SK-N-SH (cell line): ENCODE results near the gene RFPL3. TPM values are rescaled to one million over a fixed set of nuclear protein-coding genes. Genes with fewer than 3 reads are reported as not detected.

Source experiments
- CTCF ChIA-PET: fragments of 300-600, 350-600 bp; formaldehyde crosslinking; extraction: SDS; loops from one replicate; lab custom pipeline; 2021; lab: Yijun Ruan, JAX
- POLR2A ChIA-PET: fragments of 350-600 bp; sonication (Branson Sonifier 250); formaldehyde crosslinking; extraction: SDS; loops from one replicate; lab custom pipeline; 2020; ENCODE audit warnings: antibody characterized with exemption, inconsistent platforms; lab: Yijun Ruan, JAX
- DNase-seq: peaks from one replicate; pipeline ENCODE4 v3.0.0; 2012
- H2AFZ ChIP-seq: fragments of 200-600 bp; sonication (generic); 2 replicates; pipeline ENCODE4 v1.8.1; 2016; ENCODE audit warnings: antibody characterized with exemption, mild to moderate bottlenecking, low read depth
- H3F3A ChIP-seq: fragments of 200-600 bp; sonication (generic); replicated peaks from 2 replicates; pipeline ENCODE3; 2016; ENCODE audit warnings: antibody characterized with exemption, mild to moderate bottlenecking; ENCODE audit not compliant: insufficient read depth
- H3K27ac ChIP-seq, 2 experiments: fragments of 200-500 bp in 1 of 2; fragments of 200-600 bp in 1 of 2; sonication (Bioruptor generic) in 1 of 2; sonication (generic), shearing (Covaris generic) in 1 of 2; 2 replicates each; pipeline versions ENCODE4 v1.5.1 to v1.6.1; 2014 to 2016; ENCODE audit warnings: low read depth in 2 of 2, inconsistent platforms in 1 of 2, low read length in 1 of 2, mild to moderate bottlenecking in 1 of 2, mixed read lengths in 1 of 2
- H3K27me3 ChIP-seq: fragments of 200-600 bp; sonication (generic), shearing (Covaris generic); 2 replicates; pipeline ENCODE4 v1.6.1; 2016; ENCODE audit warnings: mixed run types; ENCODE audit not compliant: insufficient read depth
- H3K36me3 ChIP-seq, 2 experiments: fragments of 200-500 bp in 1 of 2; fragments of 200-600 bp in 1 of 2; sonication (Bioruptor generic) in 1 of 2; sonication (generic) in 1 of 2; replicated peaks in 1 of 2; 2 replicates each; pipeline versions ENCODE3 to v1.5.1; 2014 to 2016; ENCODE audit warnings: low read length in 1 of 2, mild to moderate bottlenecking in 1 of 2; ENCODE audit not compliant: insufficient read depth in 2 of 2, control insufficient read depth in 1 of 2
- H3K4me1 ChIP-seq, 2 experiments: fragments of 200-500 bp in 1 of 2; fragments of 200-600 bp in 1 of 2; sonication (Bioruptor generic) in 1 of 2; sonication (generic), shearing (Covaris generic) in 1 of 2; 2 replicates each; pipeline versions ENCODE4 v1.5.1 to v1.6.1; 2014 to 2016; ENCODE audit warnings: low read depth in 1 of 2, low read length in 1 of 2, mixed run types in 1 of 2; ENCODE audit not compliant: insufficient read depth in 2 of 2, control insufficient read depth in 1 of 2
- H3K4me2 ChIP-seq: fragments of 200-600 bp; sonication (generic), shearing (Covaris generic); 2 replicates; pipeline ENCODE4 v1.6.1; 2017; ENCODE audit warnings: mixed run types
- H3K4me3 ChIP-seq, 2 experiments: fragments of 200-500 bp in 1 of 2; fragments of 200-600 bp in 1 of 2; sonication (Bioruptor generic) in 1 of 2; sonication (generic), shearing (Covaris generic) in 1 of 2; 2 replicates each; pipeline versions ENCODE4 v1.5.1 to v1.8.1; 2014 to 2016; ENCODE audit warnings: low read depth in 2 of 2, inconsistent platforms in 1 of 2, low read length in 1 of 2, mild to moderate bottlenecking in 1 of 2, mixed read lengths in 1 of 2, moderate library complexity in 1 of 2
- H3K79me2 ChIP-seq: fragments of 200-600 bp; sonication (generic); 2 replicates; pipeline ENCODE4 v1.8.1; 2017; ENCODE audit warnings: mild to moderate bottlenecking; ENCODE audit not compliant: insufficient read depth
- H3K9ac ChIP-seq: fragments of 200-600 bp; sonication (generic); 2 replicates; pipeline ENCODE4 v1.6.1; 2017; ENCODE audit warnings: mixed run types
- H3K9me2 ChIP-seq: fragments of 200-600 bp; sonication (generic); 2 replicates; pipeline ENCODE4 v1.6.1; 2017; ENCODE audit warnings: mixed run types
- H3K9me3 ChIP-seq: fragments of 200-600 bp; sonication (generic); 2 replicates; pipeline ENCODE4 v1.6.1; 2017; ENCODE audit warnings: mixed run types, mild to moderate bottlenecking, moderate library complexity
- H4K20me1 ChIP-seq: fragments of 200-600 bp; sonication (generic); 2 replicates; pipeline ENCODE4 v1.6.1; 2017; ENCODE audit warnings: mild to moderate bottlenecking, mixed run types; ENCODE audit not compliant: insufficient read depth
- CTCF ChIP-seq: fragments of 200-600 bp; sonication (generic); IDR thresholded peaks from 2 replicates; pipeline ENCODE4 v1.6.1; 2017; ENCODE audit warnings: antibody characterized with exemption, mild to moderate bottlenecking, moderate library complexity
- EP300 ChIP-seq, 2 experiments: IDR thresholded peaks; 2 replicates each; pipeline versions ENCODE4 v1.4.0 to v1.6.1; 2012; ENCODE audit warnings: borderline replicate concordance in 1 of 2, low read depth in 1 of 2, low read length in 1 of 2
- FOSL2 ChIP-seq: IDR thresholded peaks from 2 replicates; pipeline ENCODE4 v1.4.0; 2012; ENCODE audit warnings: low read depth, mild to moderate bottlenecking, moderate library complexity, borderline replicate concordance
- FOXJ3 ChIP-seq: sonication (generic); formaldehyde crosslinking; IDR thresholded peaks from 2 replicates; pipeline ENCODE4 v1.5.1; 2020; ENCODE audit warnings: mild to moderate bottlenecking, missing genetic modification reagents
- FOXM1 ChIP-seq: IDR thresholded peaks from 2 replicates; pipeline ENCODE4 v1.4.0; 2012; ENCODE audit warnings: low read depth, mild to moderate bottlenecking
- MEF2A ChIP-seq: IDR thresholded peaks from 2 replicates; pipeline ENCODE4 v1.4.0; 2012; ENCODE audit warnings: low read depth, borderline replicate concordance
- MXI1 ChIP-seq: IDR thresholded peaks from 2 replicates; pipeline ENCODE4 v1.6.1; 2012; ENCODE audit warnings: mild to moderate bottlenecking, low read depth, low read length, improper control_type of control experiment
- NFIC ChIP-seq: IDR thresholded peaks from 2 replicates; pipeline ENCODE4 v1.4.0; 2012; ENCODE audit warnings: borderline replicate concordance
- PBX3 ChIP-seq: IDR thresholded peaks from 2 replicates; pipeline ENCODE4; 2012
- RAD21 ChIP-seq: IDR thresholded peaks from 2 replicates; pipeline ENCODE4 v1.6.1; 2012; ENCODE audit warnings: mild to moderate bottlenecking, low read length
- SMC3 ChIP-seq: IDR thresholded peaks from 2 replicates; pipeline ENCODE4 v1.6.1; 2012; ENCODE audit warnings: low read depth, low read length, improper control_type of control experiment
- TCF12 ChIP-seq: IDR thresholded peaks from 2 replicates; pipeline ENCODE4 v1.4.0; 2012
- USF1 ChIP-seq: IDR thresholded peaks from 2 replicates; pipeline ENCODE4 v1.4.0; 2012; ENCODE audit warnings: low read depth, borderline replicate concordance
- USF2 ChIP-seq: fragments of 150-350 bp; IDR thresholded peaks from 2 replicates; pipeline ENCODE4 v1.6.1; 2017; ENCODE audit warnings: antibody characterized with exemption, low read length, low read depth, borderline replicate concordance
- YY1 ChIP-seq: IDR thresholded peaks from 2 replicates; pipeline ENCODE4 v1.4.0; 2012; ENCODE audit warnings: low read depth, mild to moderate bottlenecking
- WGBS: methylation state at CpG from one replicate; pipeline ENCODE4 v1.1.6; 2017; ENCODE audit warnings: low lambda C conversion rate; 5-methylcytosine and 5-hydroxymethylcytosine counted together
- polyA plus RNA-seq, 3 experiments: library from polyadenylated mRNA; depleted of rRNA; stranded (reverse); fragments of >200 nt; gene quantifications; 2 replicates each; pipeline ENCODE4 v1.2.3, GENCODE V29; 2012

The RFPL3 gene
- polyA plus RNA-seq, 1 of the 3 experiments (the other 2 are of a cell fraction): not detected

- H3K9ac ChIP-seq: no peak overlapping the region
- POLR2A ChIA-PET: no interaction called here
- no peak overlapping the region for H3K4me2 ChIP-seq
- H3K79me2 ChIP-seq: no peaks in the 10 kb centered on the region
- H3K27ac ChIP-seq: no peak overlapping the region
- no peaks in the 10 kb centered on the region for H3K9me2 ChIP-seq
- CTCF ChIA-PET: interaction anchor here (1.0 kb wide), 1 partner anchor 424 kb away, joined by 3 read pairs; no protein-coding TSS in a partner anchor
- H3K36me3 ChIP-seq: peaks cover 76 to 82% of the 10 kb centered on the region in 2 experiments
- H3K4me1 ChIP-seq: no peaks in the 10 kb centered on the region
- peaks cover 11% of the 10 kb centered on the region for H3F3A ChIP-seq
- H4K20me1 ChIP-seq: no peaks in the 10 kb centered on the region
- H3K27me3 ChIP-seq: no peaks in the 10 kb centered on the region
- WGBS: 99% methylated on average over 5 of the region's 5 CpGs
- no peaks in the 10 kb centered on the region for H3K9me3 ChIP-seq
- no peak overlapping the region for H3K4me3 ChIP-seq
- H2AFZ ChIP-seq: no peak overlapping the region
- TF ChIP-seq USF1 (no peak), FOXM1 (no peak), MXI1 (no peak), TCF12 (no peak), RAD21 (no peak), YY1 (no peak), USF2 (no peak), CTCF (no peak), MEF2A (no peak), PBX3 (no peak), NFIC (no peak), SMC3 (no peak), EP300 (IDR thresholded peaks at IDR 0.05; ENCODE audit: borderline replicate concordance in 1 of 2, low read depth in 1 of 2, low read length in 1 of 2) (no peak), FOXJ3 (CRISPR knock-in tag) (no peak), FOSL2 (no peak)
- TF ChIP-seq, all 33 proteins: peak for 0
- DNase-seq: no peak
These were observed 37.4 kb downstream of the RFPL3 start for GRCh38 chr22:32395107-32395506.
